GM19035 (cell line): ENCODE measurements around the gene ATP9A.
"Not testable (repeated sequence)": the region's sequence is repeated elsewhere in the genome, so short reads cannot be mapped to it uniquely, and the experiment has no call there.

Source experiments
- ATAC-seq: cut with Tn5 transposase; IDR thresholded peaks from one replicate; pipeline ENCODE4 v1.9.1; 2021; ENCODE audit not compliant: unreplicated experiment

The ATP9A gene

DNA sequence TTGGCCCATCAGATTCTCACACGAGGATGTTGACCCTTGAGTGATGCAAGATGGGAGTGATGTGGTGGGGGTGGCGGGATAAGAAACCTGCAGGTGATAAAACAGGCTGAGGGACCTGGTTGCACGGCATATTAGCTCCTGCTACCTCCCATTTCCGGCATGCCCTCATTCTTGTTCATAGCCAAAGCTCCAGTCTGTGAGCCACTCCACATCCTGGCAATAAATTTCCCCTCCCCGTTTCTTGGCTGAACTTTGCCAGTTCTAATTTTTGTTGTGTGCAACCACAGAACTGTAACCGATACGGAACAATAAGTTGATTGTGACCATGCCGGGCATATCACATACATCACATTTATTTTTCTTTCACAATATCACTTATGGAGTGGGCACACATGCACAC lies 184.1 kb downstream of the ATP9A start:
- no peak for ATAC-seq

DNA sequence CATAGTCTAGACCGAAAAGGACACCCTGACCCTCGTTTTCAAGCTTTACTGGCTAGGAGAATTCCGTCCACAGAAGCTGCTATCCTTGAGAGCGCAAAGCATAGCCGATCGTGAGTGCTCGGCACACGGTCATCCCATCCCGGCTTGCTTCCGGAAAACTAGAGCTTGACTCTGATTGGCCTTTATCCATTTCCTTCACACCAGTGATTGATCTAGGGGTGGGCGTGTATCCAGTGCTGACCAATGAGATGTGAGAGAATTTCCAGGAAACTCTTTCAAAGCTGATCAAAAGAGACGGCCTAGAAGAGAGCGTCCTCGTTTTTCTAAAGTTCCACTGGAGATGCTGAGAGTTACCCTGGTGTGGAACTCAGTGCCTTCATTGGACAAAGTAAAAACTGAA lies 184.7 kb downstream of the ATP9A start:
- no peak for ATAC-seq

DNA sequence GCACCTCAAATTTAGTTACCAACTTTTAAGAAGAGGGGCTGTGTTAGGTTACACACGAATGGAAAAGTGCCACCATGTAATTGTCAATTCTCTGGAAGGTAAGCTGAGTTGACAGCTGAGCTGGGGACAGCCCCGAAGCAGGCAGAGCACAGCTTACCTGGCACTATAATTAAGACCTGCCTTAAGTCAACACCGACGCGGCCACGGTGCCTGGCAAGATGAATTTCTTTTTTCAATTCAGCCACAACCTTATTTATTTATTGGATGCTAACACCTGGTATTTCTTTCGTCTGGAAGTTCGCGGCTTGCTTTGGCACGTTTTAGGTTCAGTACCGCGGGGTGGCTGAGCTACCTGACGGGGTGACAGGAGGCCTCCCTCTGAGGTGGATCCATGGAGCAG lies 185.1 kb downstream of the ATP9A start:
- ATAC-seq: no peak

DNA sequence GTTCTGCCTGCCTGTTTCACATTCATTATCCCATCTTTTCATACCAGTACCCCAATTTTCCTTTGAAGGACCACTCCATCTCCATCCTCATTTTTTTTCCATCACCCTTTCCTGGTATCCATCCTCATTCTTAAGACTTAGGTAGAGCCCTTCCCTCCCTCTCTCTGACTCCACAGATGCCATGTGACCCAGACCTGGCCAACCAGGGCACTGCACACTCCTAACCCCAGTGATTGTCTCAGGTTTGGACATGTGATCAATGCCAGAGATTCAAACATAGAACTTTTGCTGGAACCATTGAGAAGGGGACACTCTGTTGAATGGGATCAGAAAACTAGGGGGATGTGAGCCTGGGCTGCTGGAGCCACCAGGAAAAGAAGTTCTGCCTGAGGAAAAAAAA lies 186.6 kb downstream of the ATP9A start:
- no peak for ATAC-seq

DNA sequence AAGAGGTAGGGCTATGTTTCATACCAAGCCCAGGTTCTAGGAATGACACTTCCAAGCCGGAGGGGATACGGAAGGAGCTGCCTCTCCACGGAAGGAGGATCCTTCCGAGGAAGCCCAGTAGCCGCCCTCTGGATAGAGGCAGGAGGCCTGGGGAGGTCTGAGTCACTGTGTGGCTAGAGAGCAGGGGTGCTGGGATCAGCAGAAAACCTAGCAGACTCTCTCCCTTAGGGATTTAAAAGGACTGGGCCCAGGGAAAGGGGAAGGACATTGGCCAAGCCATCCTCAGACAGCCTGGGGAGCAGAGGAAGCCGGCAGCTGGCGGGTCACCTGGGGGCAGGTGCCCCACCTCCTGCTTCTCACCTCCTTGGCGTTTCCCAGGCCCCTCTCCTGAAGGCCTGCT lies 189.1 kb downstream of the ATP9A start:
- no peak for ATAC-seq

DNA sequence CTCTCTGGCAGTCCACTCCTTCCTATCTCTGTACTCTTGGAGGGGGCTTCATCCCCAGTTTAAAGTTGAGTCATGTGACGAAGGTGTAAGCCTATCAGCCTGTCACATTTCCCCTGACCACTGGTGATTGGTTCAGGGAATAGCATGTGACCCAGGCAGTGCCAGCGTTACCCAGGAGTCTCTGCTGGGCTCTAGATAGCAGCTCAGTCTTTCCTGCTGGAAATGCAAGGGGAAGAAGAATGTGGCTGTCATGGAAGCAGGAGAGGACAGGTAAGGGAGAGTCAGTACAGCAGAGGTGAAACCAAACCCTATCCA lies 190.1 kb downstream of the ATP9A start:
- ATAC-seq: no peak

DNA sequence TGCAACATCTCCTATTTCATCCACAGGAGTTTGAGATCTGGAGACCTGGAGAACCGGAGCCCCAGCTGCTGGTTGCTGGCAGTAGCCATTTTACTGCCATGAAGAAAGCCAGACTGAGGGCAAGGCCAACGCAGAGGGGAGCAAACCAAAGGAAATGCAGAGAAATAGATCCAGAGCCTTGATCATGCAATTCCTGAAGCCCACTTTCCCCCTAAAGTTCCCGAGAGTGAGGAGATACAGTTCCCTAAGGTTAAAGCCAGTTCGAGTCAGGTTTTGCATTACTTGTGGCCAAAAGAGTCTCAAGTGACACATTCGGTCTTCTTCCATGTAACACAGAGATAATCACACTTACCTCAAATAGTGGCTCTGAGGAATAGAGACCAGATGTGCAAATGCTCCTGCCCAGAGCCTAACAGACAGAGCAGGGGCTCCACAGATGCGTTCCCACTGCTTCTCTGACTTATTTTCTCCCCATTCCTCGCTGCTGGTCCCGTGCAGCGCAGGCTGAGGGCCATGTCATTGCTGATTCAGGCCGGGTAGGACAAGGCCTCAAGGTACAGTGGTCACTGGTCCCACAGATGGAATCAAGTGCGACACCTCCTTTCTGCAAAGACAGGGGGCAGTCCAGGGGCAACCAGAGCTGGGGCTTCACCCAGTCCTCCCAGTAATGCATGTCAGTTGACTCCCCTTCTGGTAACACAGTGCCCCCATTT lies 190.6 kb downstream of the ATP9A start:
- no peak for ATAC-seq

DNA sequence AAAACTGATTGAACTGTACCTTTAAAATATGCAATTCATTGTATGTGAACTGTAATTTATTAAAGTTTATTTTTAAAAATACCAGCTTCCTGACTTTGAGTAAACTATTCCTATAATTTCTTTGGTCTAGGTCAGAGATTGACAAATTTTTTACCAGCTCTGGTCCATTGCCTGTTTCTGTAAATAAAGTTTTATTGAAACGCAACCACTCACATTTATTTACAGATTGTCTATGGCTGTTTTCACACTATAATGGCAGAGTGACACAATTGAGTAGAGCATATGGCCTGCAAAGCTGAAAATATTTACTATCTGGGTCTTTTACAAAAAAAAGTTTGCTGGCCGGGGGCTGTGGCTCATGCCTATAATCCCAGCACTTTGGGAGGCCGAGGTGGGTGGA lies 192.7 kb downstream of the ATP9A start:
- no peak for ATAC-seq

DNA sequence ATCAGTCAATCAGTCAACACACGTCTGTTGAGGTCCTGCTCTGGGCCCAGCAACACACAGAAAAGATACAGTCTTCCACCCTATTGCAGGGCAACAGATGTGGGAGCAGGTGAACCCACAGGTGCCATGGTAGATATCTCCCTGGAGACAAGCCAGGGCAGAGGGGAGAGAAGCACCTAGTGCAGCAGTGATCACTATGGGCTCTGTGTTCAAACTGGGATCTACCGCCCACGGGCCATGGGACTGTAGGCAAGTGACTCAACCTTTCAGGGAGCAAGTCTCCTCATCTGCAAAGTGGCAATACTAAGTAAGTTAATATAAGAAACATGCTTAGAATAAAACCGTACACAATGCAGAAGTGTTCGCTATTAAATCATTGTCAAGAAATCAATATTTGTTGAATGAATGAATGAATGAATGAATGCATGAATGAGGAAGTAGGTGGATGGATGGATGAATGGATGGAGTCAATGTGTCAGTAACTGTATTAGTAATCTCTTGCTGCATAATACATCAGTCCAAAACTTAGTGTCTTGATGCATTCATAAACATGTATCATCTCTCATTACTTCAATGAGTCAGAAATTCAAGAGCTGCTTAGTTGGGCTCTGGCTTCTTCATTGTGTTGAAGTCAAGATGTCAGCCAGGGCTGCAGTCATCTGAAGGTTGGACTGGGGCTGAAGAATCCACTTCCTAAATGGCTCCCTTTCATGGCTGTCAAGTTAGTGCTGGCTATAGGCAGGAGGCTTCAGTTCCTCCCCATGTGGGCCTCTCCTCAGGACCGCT lies 193.7 kb downstream of the ATP9A start:
- ATAC-seq: no peak

DNA sequence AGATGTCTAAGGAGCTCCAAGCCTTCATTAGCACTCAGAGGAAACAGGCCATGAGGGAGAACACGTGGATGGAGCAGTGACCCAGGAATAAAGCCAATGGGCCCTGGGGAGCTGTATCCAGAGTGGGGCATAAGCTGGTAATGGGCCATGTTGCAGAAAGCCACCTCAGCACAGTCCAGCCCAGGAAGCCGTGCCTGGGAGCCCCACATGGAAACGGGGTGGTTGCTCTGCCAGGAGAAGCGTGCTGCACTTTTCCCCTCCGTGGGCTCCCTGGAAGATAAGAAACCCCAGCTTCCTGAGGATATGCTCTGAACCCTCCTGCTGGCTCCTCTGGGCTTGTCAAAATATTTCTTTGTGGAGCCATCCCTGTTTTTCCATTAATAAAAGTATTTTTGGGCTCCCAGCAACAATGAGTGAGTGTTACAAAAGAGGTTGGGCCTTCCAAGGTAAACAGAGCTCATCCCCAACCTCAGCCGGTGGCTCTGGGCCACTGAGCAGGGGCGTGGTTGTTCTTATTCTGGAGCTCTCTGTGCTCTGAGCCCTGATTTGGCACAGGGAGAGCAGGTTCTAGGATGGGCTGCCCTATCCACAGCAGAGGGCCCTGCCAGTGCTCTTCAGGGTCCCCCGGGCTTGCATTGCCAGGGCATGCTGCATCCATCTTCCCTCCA lies 194.5 kb downstream of the ATP9A start:
- no peak for ATAC-seq

DNA sequence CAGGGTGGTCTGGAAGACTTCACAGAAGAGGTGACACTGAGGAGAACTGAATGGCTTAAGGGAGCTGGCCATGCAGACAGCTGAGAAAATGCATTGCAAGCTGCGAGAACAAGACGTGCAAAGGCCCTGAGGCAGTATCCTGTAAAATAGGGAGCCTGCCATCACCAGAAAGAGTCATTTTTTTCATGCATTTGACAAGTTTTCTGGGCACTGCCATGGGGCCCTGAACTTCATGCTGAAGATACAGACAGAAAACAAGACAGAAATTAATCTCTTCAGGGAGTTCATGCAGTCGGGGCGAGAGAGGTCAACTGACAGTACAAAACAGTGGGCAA lies 196.8 kb downstream of the ATP9A start:
- no peak for ATAC-seq

DNA sequence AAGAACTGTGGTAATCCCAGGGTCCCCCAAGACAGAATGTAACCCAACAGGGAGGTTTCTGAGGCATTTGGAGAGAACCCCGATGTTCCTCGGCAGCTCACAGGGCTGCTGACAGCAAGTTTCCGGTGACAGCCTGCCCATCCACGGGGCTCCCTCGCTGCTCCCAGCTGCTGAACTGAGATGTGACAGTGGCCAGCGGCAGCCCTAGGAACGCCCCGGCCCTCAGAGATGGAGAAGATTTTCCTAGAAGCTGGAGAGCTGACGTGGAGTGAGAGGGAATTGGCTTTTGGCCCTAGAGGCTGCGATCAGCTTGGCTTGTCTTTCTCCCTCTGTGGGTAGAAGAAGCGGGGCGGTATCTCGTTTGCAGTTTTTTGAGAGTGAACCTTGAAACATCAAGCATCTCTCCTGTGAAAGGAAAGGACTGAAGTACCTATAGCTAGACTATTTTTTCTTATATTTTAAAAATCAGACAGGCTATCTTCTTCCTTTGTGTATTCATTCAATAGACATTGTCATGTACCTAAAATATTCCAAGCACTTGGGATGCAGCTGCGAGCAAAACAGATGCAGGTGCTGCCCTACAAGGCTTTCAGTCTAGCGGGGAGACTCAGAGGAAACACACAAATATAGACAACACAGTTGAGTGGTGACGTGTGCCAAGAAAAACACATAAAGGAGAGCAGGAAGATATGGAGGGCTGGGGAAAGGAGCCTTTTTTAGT lies 197.3 kb downstream of the ATP9A start:
- no peak for ATAC-seq

DNA sequence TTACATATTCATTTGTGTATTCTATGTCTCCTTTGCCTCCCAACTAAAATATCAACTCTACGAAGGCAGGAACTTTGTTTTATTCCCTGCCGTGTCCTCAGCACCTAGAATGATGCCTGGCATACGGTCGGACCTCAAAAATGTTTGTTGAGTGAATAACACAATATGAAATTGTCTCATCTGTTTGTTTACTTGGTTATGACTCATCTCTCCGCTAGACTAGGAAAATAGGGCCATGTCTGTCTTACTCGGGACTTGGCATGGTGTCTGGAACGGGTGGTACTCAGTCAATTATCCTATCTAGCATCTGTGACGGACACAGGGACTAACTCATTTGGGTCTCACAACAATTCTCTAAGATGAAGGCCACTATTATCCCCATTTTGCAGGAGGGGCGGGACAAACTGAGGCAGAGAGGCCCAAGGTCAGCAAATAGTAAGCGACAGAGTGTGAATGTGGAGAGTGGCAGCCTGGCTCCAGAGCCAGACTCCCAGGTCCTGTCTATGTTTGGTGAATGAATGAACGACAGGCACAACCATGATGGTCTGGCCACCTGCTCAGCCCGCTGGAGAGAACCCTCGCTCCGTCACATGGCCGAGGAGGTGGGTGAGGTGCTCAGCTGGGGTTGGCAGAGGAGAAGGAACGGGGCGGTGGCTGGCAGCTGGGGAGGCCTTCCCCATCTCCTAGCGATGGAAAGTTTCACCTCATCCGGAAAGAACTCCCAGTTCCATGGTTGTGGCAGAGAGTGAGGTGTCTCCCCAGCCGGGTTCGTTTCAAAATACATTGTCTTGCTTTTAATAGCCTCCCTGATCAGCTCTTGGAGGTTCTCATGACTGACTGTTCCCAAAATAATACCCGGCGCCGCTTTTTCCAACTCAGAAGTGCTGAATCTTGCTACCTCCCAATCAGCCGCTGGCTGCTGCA lies 198.1 kb downstream of the ATP9A start:
- ATAC-seq: no peak

DNA sequence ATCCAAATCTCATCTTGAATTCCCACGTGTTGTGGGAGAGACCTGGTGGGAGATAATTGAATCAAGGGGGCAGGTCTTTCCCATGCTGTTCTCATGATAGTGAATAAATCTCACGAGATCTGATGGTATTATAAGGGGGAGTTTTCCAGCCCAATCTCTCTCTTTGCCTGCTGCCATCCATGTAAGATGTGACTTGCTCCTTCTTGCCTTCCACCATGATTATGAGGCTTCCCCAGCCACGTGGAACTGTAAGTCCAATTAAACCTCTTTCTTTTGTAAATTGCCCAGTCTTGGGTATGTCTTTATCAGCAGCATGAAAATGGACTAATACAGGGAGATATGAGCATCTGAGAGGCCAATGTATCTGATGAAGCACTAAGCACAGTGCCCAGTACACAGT lies 199.7 kb downstream of the ATP9A start:
- ATAC-seq: not testable (repeated sequence)

DNA sequence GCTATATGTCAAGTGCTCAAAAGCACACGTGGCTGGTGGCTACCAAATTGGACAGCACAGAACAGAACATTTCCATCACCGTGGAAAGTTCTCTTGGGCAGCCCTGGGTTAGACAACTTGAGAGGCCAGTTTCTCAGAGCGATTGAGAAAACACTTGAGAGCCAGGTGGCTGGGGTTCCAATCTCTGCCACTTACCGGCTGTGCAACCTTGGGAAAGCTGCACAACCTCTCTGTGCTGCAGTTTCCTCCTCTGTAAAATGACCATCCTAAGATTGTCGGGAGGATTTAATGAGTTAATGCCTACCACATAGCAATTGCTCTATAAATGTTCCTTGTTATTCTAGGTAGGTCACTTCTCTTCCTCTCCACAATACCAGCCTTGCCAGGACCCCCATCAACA lies 200.6 kb downstream of the ATP9A start:
- no peak for ATAC-seq

DNA sequence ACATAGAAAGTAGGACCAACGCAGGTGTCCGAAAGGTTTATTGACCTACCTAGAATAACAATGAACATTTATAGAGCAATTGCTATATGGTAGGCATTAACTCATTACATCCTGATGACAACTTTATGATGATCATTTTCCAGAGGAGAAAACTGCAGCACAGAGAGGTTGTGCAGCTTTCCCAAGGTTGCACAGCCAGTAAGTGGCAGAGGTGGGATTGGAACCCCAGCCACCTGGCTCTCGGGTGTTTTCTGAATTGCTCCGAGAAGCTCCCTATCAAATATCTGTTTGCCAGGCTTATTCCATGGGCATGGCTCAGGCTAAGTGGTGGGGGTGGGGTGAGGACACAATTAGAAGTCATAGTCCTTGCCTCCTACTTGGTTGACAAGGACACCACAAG lies 201.6 kb downstream of the ATP9A start:
- ATAC-seq: no peak

DNA sequence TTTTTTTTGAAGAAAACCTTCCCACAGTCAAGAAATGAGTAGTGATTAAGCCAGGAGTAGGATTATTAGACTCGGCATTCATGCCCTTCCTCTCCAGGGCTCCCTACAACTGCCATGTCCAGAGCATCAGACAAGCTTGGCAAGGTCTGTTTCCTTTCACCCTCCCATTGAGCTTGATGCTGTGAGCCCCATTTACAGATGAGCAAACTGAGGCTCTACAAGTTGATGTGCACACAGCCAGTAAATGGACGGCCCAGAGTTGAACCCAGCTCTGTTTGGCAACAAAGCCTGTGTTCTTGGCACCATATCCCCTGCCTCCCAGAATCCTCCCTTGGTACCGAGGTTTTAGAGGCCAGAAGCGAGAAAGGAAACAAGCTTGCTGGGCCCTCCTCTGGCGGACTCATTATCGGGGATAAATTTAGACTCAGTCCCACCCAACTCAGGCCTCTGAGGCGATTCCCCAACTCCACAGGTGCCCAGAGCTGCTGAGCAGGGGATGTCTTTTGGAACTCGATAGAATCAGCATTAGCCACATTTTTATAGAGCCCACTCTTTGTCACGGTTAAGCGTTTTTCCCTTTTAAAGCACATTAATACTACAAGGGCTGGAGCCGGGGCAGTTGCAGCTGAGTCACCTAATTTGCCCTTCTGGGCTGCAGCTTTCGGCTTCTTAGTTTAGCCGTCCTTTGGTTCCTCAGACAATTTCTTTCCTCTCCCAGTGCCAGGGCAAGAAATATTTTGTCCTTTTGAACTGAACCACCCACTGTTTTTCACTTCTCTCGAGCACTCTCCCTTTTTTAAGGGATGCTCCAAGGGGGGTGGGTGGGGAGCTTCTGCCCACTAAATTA lies 202.7 kb downstream of the ATP9A start:
- no peak for ATAC-seq

DNA sequence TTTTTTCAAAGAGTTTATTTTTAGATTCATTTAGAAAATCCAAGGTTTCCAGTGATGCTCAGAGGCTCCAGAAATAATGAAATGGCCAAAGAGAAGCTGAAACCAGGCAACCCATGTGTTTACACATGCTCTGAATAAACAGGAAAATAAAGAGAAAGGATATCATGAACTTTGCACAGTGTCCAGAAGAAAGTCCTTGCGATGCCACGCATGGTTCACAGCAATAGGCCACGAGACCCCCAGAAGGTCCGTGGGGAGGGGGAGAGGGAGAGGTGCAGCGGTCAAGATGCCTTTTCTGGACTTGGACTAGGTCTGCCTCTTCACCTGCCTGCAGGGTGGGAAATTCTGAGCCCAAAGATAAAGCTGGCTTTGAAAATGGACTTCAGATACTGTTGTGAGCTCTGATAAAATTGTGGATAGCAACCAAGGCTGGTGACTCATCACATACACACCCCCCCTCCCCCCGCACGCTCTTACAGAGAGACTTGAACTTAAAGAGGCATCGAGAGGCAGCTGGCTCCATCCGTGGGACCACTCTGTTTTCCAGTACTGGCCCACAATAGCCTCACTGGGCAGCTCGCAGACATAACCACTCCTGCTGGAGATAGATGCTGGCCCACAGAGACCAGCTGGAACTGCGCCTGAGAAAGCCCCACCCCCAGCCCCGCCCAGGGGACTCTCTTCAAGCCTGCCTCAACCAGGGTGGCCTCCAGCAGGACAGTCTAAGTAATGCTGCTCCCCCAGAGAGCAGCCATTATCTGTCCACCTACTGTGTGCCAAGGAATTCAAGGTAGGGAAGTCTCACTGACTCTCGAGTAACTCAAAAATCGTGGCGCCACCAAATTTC lies 204.5 kb downstream of the ATP9A start:
- no peak for ATAC-seq

DNA sequence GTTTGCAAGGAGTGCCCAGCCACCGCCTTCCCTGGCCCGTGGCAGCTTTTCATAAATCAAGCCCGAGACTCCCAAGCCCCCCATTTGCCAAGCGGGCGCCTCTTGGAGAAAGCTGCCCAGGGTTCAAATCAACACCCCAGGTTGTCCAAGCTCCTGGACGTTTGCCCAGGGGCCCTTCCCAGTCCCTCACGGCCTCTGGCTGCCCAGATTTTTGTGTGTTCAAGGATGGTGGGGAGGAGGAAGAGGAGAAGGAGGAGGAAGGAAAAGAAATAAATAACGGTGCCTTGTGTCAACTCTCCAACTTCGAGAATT lies 205.1 kb downstream of the ATP9A start:
- no peak for ATAC-seq
